Stomach (tissue), 9 donors: ENCODE measurements around the gene ECI2. TPM values are rescaled to one million over a fixed set of nuclear protein-coding genes. Genes with fewer than 3 reads are reported as not detected.

Experiments used
- DNase-seq, 2 donors: peaks; one replicate each; pipeline versions ENCODE4 v3.0.0 to v3.0.0-alpha.2; 2013 to 2019
- H3K27ac ChIP-seq, 5 donors: fragments of 200-600 bp in 4 of 5; sonication (generic) in 4 of 5; one replicate each; pipeline ENCODE4 v1.5.1; 2013 to 2019; ENCODE audit warnings: mild to moderate bottlenecking in 1 of 5, moderate library complexity in 1 of 5
- H3K27me3 ChIP-seq, 3 donors: fragments of 200-600 bp; sonication (generic); one replicate each; pipeline ENCODE4 v1.5.1; 2017 to 2019; ENCODE audit warnings: mixed run types in 1 of 3
- H3K36me3 ChIP-seq, 4 donors: fragments of 200-600 bp; sonication (generic); 1 replicate in 3 of 4; 2 replicates in 1 of 4; pipeline ENCODE4 v1.5.1; 2016 to 2019
- H3K4me1 ChIP-seq, 4 donors: fragments of 200-600 bp; sonication (generic); one replicate each; pipeline ENCODE4 v1.5.1; 2016 to 2019
- H3K4me3 ChIP-seq, 4 donors: fragments of 200-600 bp; sonication (generic) in 3 of 4; one replicate each; pipeline ENCODE4 v1.5.1; 2016 to 2019; ENCODE audit warnings: mild to moderate bottlenecking in 1 of 4
- H3K9me3 ChIP-seq, 4 donors: fragments of 200-600 bp; sonication (generic); one replicate each; pipeline ENCODE4 v1.5.1; 2016 to 2019
- CTCF ChIP-seq, 7 experiments: fragments of 450-650 bp in 4 of 7; fragments of 200-600 bp in 3 of 7; sonication (generic) in 3 of 7; IDR thresholded peaks; one replicate each; pipeline ENCODE4 v1.5.1; 2016 to 2019; ENCODE audit warnings: antibody characterized with exemption in 7 of 7, control low read depth in 2 of 7, mild to moderate bottlenecking in 1 of 7
- EP300 ChIP-seq: sonication (generic); formaldehyde crosslinking; IDR thresholded peaks from one replicate; pipeline ENCODE4 v1.6.1; 2017; ENCODE audit warnings: antibody characterized with exemption
- POLR2A ChIP-seq, 4 donors: fragments of 450-650 bp; IDR thresholded peaks; one replicate each; pipeline ENCODE4 v1.6.1; 2016; ENCODE audit warnings: antibody characterized with exemption in 4 of 4, control low read depth in 2 of 4, mild to moderate bottlenecking in 1 of 4, moderate library complexity in 1 of 4
- POLR2AphosphoS5 ChIP-seq, 3 donors: sonication (generic); formaldehyde crosslinking; IDR thresholded peaks; one replicate each; pipeline ENCODE4 v1.6.1; 2016; ENCODE audit warnings: antibody characterized with exemption in 3 of 3
- WGBS, 5 donors: extraction: QIAGEN DNeasy Blood & Tissue Kit in 3 of 5; methylation state at CpG; one replicate each; pipeline versions ENCODE4 v1.1.5 to v1.1.7; 2013 to 2018; 5-methylcytosine and 5-hydroxymethylcytosine counted together
- intact Hi-C: fragments of 100-400 bp; cut with DNase I; formaldehyde crosslinking; loops from one replicate; pipeline ENCODE4 v1.15.1; 2023; ENCODE audit warnings: low total_unique reads
- polyA plus RNA-seq, 3 donors: library from polyadenylated mRNA; stranded (reverse); fragments of 200-250 nt; gene quantifications; one replicate each; pipeline ENCODE4 v1.2.3, GENCODE V29; 2013
- total RNA-seq, 5 donors: library from RNA; depleted of rRNA; stranded (reverse); fragments of >200 nt; gene quantifications; one replicate each; pipeline versions ENCODE4 v1.1.0 to v1.2.3, GENCODE V29; 2014 to 2016
- donor health status: healthy with polysubstance abuse.
- donor health status: Bipolar disorder and iron deficiency.
- donor health status: healthy.

Gene ECI2
- total and polyA plus RNA-seq, 8 donors = 22.8 to 107 (median 60.8) TPM

GRCh38 chr6:4125500-4125899, 9.9 kb downstream of the ECI2 start:
- Histone ChIP-seq H3K27me3 (no peaks in the 10 kb centered on the region), H3K9me3 (no peaks in the 10 kb centered on the region), H3K36me3 (peaks cover 61 to 100% (median 99%) of the 10 kb centered on the region in 4 donors), H3K27ac (peak overlapping the region in 4 of 5 donors; percentile 2 to 36 (median 20)), H3K4me3 (no peak overlapping the region), H3K4me1 (peaks cover 0 to 32% (median 13%) of the 10 kb centered on the region in 4 donors)
- DNase-seq = no peak
- 85 to 91% (median 87%) methylated on average over 5 of the region's 5 CpGs for WGBS, 5 donors
- TF ChIP-seq EP300 = no peak
- no peak for TF ChIP-seq POLR2A (IDR thresholded peaks at IDR 0.05)
- no peak for TF ChIP-seq POLR2AphosphoS5 (IDR thresholded peaks at IDR 0.05)
- no peak for TF ChIP-seq CTCF (IDR thresholded peaks at IDR 0.05)
- intact Hi-C loops = no loop called here

- Histone ChIP-seq H3K36me3 (peaks cover 61 to 100% (median 99%) of the 10 kb centered on the region in 4 donors), H3K27me3 (no peaks in the 10 kb centered on the region), H3K9me3 (no peaks in the 10 kb centered on the region), H3K4me1 (peaks cover 0 to 32% (median 11%) of the 10 kb centered on the region in 4 donors), H3K27ac (no peak overlapping the region), H3K4me3 (no peak overlapping the region)
- intact Hi-C loops = no loop called here
- TF ChIP-seq CTCF (IDR thresholded peaks at IDR 0.05) (no peak), EP300 (no peak), POLR2AphosphoS5 (IDR thresholded peaks at IDR 0.05) (no peak), POLR2A (IDR thresholded peaks at IDR 0.05) (no peak)
- WGBS, 5 donors = 13 to 32% (median 28%) methylated on average over 1 of the region's 1 CpG
- no peak for DNase-seq
These were observed 11.0 kb downstream of the ECI2 start for GRCh38 chr6:4124351-4124750.

- no peak for TF ChIP-seq CTCF (IDR thresholded peaks at IDR 0.05)
- Histone ChIP-seq H3K4me3 (no peak overlapping the region), H3K27me3 (no peaks in the 10 kb centered on the region), H3K36me3 (peaks cover 54 to 67% (median 66%) of the 10 kb centered on the region in 4 donors), H3K4me1 (peaks cover 0 to under 1% (median 0%) of the 10 kb centered on the region in 4 donors), H3K9me3 (peaks cover 0 to 16% (median 7%) of the 10 kb centered on the region in 4 donors), H3K27ac (no peak overlapping the region)
- DNase-seq = no peak
- 88 to 97% (median 92%) methylated on average over 4 of the region's 4 CpGs for WGBS, 5 donors
- intact Hi-C loops = no loop called here
These were observed 19.6 kb downstream of the ECI2 start for GRCh38 chr6:4115741-4116140.

- WGBS, 5 donors = 95 to 99% (median 96%) methylated on average over 3 of the region's 3 CpGs
- Histone ChIP-seq H3K4me1 (peaks cover 0 to 17% (median 12%) of the 10 kb centered on the region in 4 donors), H3K9me3 (peaks cover 0 to 16% (median 7%) of the 10 kb centered on the region in 4 donors), H3K4me3 (no peak overlapping the region), H3K36me3 (peaks cover 38 to 51% (median 50%) of the 10 kb centered on the region in 4 donors), H3K27me3 (no peaks in the 10 kb centered on the region), H3K27ac (no peak overlapping the region)
- TF ChIP-seq POLR2A (IDR thresholded peaks at IDR 0.05) (no peak), CTCF (IDR thresholded peaks at IDR 0.05) (no peak), POLR2AphosphoS5 (IDR thresholded peaks at IDR 0.05) (no peak), EP300 (no peak)
- DNase-seq = no peak
- intact Hi-C loops = no loop called here
These were observed 21.3 kb downstream of the ECI2 start for GRCh38 chr6:4114123-4114522.
